Measurements from ENCODE around the gene TRAPPC1.

TRAPPC1 gene

DNA sequence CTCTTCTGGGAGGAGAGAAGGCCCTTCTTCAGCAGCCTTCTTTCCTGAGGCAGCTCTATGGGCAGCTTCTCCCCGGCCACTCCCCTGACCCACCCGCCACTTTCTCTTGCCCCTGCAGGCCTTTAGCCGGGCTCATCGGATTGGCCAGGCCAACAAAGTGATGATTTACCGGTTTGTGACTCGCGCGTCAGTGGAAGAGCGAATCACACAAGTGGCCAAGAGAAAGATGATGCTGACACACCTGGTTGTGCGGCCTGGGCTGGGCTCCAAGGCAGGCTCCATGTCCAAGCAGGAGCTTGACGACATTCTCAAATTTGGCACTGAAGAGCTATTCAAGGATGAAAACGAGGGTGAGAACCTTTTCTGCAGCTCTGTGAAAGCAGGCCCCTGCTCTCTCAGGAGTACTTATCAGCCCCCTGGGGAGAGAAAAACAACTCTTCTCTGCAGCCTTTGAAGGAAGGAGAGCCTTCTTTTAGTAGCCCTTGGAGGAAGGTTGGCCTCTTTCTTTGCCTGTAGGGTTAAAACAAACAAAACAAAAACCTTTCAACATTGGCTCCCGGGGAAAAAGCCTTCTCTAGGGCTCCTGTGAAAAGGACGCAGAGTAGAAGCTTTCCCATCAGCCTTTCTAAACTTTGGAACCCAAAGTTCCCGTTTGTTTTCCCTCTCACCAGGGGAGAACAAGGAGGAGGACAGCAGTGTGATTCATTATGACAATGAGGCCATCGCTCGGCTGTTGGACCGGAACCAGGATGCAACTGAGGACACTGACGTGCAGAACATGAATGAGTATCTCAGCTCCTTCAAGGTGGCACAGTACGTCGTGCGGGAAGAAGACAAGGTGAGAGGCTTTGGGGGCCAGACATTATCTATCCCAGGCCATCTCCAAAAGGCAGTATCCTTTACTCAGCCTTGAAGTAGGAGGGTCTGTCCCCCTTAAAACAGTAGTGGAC lies 28.3 kb downstream of the TRAPPC1 start:
- DNase-seq (ENCODE audit: low spot score), result no peak
- no peak for FAIRE-seq

DNA sequence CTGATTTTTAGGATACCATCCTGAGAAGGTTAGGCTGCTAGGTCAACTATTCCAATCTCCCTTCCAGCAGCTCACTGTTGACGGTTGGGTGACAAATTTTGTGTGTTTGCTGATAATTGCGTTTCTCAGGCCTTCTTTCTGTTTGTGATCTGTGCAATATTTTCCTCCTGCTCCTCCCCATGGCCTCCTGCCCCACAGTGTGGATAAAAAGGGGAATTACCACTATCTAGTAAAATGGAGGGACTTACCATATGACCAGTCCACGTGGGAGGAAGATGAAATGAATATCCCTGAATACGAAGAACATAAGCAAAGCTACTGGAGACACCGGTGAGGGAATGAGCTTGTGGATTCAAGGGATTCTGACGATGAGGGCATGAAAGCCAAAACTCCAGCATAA lies 34.0 kb downstream of the TRAPPC1 start:
- FAIRE-seq, result no peak
- DNase-seq (ENCODE audit: low spot score), result no peak

GRCh38 chr17:7897090-7897489 lies 34.7 kb downstream of the TRAPPC1 start:
- peak; percentile 57 for DNase-seq (ENCODE audit: low spot score)

GRCh38 chr17:7894866-7895265 lies 36.9 kb downstream of the TRAPPC1 start:
- DNase-seq (ENCODE audit: low spot score), result no peak
- FAIRE-seq, result no peak

More at GRCh38 chr17:7897090-7897489, 34.7 kb downstream of the TRAPPC1 start:
- no peak for FAIRE-seq

DNA sequence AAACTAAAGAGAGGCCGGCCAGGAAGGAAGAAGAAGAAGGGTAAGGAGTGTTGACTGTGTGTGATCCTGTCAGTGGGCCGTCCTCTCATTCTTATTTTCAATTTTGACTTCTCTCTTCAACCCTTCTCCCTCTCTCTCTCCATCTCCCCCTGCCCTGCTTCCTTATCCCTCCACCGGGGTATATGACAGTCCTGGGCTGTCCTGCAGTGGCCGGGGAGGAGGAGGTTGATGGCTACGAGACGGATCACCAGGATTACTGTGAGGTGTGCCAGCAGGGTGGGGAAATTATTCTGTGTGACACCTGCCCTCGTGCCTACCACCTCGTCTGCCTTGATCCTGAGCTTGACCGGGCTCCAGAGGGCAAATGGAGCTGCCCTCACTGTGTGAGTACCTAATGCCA lies 37.5 kb downstream of the TRAPPC1 start:
- no peak for FAIRE-seq
- DNase-seq (ENCODE audit: low spot score), result no peak

- FAIRE-seq, result no peak
- DNase-seq (ENCODE audit: low spot score), result no peak
Observed at GRCh38 chr17:7893187-7893880, 38.4 kb downstream of the TRAPPC1 start.

- DNase-seq (ENCODE audit: low spot score) (peak; percentile 79), FAIRE-seq (peak; percentile 82)
Observed at GRCh38 chr17:7889166-7889955, 42.4 kb downstream of the TRAPPC1 start.

DNA sequence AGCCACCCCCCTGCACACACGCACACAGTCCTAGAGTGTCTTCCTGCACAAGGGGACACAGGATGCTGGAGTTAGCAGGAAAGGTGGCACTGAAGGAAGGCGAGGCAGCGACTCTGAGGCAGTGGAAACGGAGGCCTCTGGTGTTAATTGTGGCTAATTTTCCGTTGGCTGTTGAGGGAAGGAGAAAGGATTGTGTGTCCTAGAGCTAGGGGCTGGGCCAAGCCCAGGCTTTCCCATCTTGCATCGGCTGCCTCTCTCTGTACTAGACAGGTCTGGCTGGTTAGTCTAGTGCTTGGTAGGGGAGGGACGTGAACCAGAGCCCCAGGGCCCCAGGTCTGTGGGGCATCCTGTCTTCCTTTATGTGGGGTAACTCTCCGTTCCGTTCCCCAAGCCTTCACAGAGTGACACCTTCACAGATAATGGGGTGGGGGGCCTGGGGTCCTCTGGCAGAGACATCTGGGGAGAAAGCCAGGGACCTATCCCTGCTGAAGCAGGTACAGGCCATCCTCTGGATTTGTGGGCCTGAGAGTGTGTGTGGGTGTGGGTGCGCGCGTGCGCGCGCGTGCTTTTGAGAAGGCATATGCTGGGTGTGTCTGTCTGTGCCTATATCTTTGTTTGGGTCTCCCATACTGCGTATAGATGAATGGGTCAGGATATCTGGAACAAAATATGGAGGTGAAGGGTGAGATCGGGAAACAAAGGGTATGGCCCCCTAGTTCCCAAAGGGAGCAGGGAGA lies 43.4 kb downstream of the TRAPPC1 start, which contains the start of gene CHD3:
TSS of gene CHD3 (plus strand) at position 606 of the 737 bp plus-strand sequence. CDS start 212 bp downstream, outside the sequence.
- no peak for DNase-seq (ENCODE audit: low spot score)
- no peak for FAIRE-seq

DNA sequence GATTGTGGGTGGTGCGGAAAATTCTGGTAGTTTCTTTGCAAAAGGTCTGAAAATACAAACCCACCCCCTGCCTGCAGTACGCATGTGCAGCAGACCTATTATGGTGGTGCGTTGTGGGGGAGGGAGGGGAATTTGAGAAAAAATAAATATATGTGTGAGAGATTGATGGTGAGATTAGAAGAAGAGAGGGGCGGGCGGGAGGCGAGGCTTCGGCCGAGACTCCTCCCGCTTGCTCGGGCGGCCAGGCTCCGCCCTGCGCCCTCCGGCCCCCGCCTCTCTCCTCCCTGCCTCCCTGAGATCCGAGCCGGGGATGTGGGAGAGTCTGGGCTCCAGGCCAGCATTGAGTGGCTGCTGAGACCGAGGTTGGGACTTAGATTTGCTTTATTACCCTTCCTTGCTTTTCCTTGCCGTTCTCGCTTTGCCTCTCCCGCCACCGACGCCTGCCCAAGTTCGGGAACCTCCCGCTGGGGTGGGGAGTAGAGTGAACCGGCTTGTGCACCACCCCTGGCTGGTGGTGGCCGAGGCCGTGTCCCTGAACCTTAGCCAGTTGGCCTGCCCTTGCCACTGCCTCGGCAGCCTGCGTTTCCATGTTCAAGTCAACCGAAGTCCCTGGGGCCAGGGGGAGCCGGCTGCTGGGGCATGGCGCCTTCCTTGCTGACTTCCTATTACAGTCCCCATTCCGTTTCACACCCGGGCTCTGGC lies 44.1 kb downstream of the TRAPPC1 start:
- peak; percentile 83 for DNase-seq (ENCODE audit: low spot score)
- FAIRE-seq, result peak; percentile 85

DNA sequence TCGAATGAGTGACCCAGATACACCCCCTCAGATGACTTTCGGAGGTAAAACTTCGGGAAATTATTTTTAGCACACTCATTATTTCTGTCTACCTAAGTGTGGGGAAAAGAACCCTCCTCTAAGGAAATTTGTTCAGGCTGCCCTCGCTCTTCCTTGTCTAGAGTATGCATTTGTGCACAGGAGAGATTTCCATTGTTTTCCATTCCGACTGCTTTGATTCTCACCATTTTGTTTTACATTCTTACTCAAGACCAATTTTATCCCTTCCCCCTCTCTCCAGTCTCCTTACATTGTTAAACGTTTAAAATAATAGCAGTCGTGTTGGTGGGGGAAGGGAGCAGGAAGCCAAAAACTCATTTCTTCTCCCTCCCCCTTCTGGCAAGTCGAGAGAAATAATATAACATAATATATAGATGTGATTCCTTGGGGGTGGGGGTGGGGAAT lies 44.7 kb downstream of the TRAPPC1 start:
- no peak for FAIRE-seq
- no peak for DNase-seq (ENCODE audit: low spot score)

GRCh38 chr17:7886227-7887037 lies 45.3 kb downstream of the TRAPPC1 start:
- FAIRE-seq, result no peak
- no peak for DNase-seq (ENCODE audit: low spot score)

DNA sequence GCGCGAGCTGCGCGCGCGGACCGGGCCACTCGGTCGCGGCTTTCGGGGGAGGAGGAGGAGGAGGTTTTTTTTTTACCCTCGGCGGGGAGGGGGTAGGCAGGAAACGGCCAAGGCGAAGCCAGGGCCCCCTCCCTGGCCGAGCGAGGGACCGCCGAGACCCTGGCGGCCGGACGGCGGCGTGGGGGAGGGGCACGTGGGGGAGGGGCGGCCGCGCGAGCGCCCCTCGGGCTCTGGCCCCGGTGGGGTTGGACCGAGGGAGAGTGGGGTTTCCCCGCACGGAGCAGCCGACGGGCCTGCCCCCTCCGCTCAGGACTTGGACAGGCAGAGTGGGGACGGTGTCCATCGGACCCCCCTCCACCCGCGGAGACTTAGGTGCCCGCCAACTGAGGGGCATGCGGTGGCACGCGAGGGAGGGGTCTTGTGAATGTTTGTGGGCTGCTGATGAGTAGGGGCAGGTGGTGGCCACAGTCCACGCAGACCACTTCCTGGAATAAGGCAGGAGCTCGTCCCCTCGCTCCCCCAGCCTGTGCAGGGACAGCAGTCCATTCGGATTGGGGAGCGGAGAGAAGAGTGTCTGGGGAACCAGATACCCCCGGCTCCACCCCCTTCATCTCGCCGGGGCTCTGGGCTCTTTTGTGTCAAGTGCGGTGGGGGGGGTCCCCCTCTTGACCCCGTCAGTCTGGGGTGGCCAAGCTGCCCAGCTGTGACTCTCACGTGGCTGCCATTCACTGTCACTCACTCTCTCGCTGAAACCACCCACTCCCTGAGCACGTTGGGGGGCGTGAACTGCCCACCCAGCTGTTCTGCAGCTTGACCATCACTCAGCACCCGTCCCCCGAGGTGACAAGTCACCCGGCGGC lies 46.1 kb downstream of the TRAPPC1 start:
- FAIRE-seq (no peak), DNase-seq (ENCODE audit: low spot score) (peak; percentile 31)

- FAIRE-seq, result no peak
- no peak for DNase-seq (ENCODE audit: low spot score)
Observed at GRCh38 chr17:7884581-7885366, 47.0 kb downstream of the TRAPPC1 start.

DNA sequence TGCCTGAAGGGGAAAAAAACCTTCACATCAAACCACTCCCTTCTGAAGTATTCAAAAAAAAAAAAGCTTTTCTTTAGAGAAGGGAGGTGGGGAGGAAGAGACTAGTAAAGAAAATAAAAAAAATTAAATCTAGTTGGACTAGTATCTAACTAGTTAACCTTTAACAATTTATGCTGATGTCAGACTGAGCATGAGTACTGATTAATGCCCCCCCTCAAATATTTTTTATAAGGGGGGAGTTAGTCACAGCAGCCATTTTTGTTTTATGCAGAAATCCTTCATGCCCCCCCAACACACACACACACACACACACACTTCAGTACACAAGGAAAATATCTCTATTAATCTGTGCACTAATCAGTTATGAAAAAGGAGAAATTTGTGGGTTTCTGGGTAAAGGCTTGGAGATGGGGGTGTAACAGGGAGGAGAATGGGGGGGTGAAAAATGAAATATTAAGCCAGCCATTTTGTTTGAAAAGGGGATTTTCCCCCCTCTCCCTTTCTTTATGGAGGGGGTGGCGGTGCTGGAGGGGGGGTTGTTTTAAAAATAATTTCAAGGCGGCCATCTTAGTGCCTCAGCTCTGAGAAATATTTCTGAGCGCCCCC lies 47.9 kb downstream of the TRAPPC1 start:
- DNase-seq (ENCODE audit: low spot score) (peak; percentile 27), FAIRE-seq (peak; percentile 66)

DNA sequence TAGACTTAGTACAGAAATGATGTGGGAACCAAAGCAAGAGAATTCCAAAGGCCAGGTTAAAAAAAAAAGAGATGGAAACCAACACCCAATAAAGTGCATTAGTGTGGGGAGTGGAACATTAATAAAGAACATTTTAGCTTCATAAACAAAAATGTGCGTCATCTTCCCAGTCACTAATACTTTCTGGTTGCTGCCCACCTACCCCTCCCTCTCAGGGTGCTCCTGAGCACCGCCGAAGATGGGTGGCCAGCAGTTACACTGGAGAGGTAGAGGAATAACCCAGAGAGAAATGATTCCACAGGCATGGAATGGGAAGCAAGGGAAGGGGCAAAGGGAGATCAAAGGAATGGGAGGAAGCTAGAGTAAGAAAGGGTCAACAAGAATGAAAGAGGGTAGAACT lies 49.1 kb downstream of the TRAPPC1 start:
- no peak for DNase-seq (ENCODE audit: low spot score)
- no peak for FAIRE-seq

GRCh38 chr17:7882068-7882467 lies 49.7 kb downstream of the TRAPPC1 start:
- DNase-seq (ENCODE audit: low spot score) (no peak), FAIRE-seq (no peak)

Data from RCC 7860 (cell line).